CD4-positive, alpha-beta T cell treated with Interleukin-6 at 100 ng/mL for 8 hours (primary cell): ENCODE results near the gene TRPC6.

Experiments
- DNase-seq: peaks from one replicate; pipeline ENCODE4 v3.0.0-alpha.2; 2020; ENCODE audit warnings: mixed read lengths, low spot score

TRPC6 gene

GRCh38 chr11:101583251-101584128 is at the start of gene TRPC6:
Gene TRPC6 (minus strand): TSS chr11:101584007. CDS start chr11:101583503, 504 bp downstream.
- no peak for DNase-seq

- DNase-seq = no peak
Measured at GRCh38 chr11:101620026-101620425, 36.2 kb upstream of the TRPC6 start.

GRCh38 chr11:101618709-101619108 is 34.9 kb upstream of the TRPC6 start:
- DNase-seq = no peak

- no peak for DNase-seq
Measured at GRCh38 chr11:101617735-101618332, 34.0 kb upstream of the TRPC6 start.

- no peak for DNase-seq
Measured at GRCh38 chr11:101612481-101612880, 28.7 kb upstream of the TRPC6 start.

- no peak for DNase-seq
Measured at GRCh38 chr11:101600924-101601323, 17.1 kb upstream of the TRPC6 start.

- DNase-seq = no peak
Measured at GRCh38 chr11:101586965-101587364, 3.2 kb upstream of the TRPC6 start.

GRCh38 chr11:101584655-101585054 is 848 bp upstream of the TRPC6 start:
- no peak for DNase-seq

- no peak for DNase-seq
Measured at GRCh38 chr11:101584129-101584515, 315 bp upstream of the TRPC6 start.

- DNase-seq = no peak
Measured at GRCh38 chr11:101582989-101583250, 887 bp downstream of the TRPC6 start.

- no peak for DNase-seq
Measured at GRCh38 chr11:101582236-101582988, 1.4 kb downstream of the TRPC6 start.

GRCh38 chr11:101577461-101577860 is 6.3 kb downstream of the TRPC6 start:
- no peak for DNase-seq

- DNase-seq = no peak
Measured at GRCh38 chr11:101576456-101576855, 7.4 kb downstream of the TRPC6 start.

- no peak for DNase-seq
Measured at GRCh38 chr11:101574886-101575285, 8.9 kb downstream of the TRPC6 start.

- no peak for DNase-seq
Measured at GRCh38 chr11:101567071-101567470, 16.7 kb downstream of the TRPC6 start.

- no peak for DNase-seq
Measured at GRCh38 chr11:101566626-101567025, 17.2 kb downstream of the TRPC6 start.

GRCh38 chr11:101563166-101563565 is 20.6 kb downstream of the TRPC6 start:
- DNase-seq = no peak

GRCh38 chr11:101555366-101555765 is 28.4 kb downstream of the TRPC6 start:
- DNase-seq = no peak

GRCh38 chr11:101553891-101554292 is 29.9 kb downstream of the TRPC6 start:
- no peak for DNase-seq

GRCh38 chr11:101552888-101553287 is 30.9 kb downstream of the TRPC6 start:
- no peak for DNase-seq

GRCh38 chr11:101528541-101528940 is 55.3 kb downstream of the TRPC6 start:
- DNase-seq = no peak

GRCh38 chr11:101523634-101524260 is 60.1 kb downstream of the TRPC6 start:
- no peak for DNase-seq

GRCh38 chr11:101523193-101523592 is 60.6 kb downstream of the TRPC6 start:
- DNase-seq = no peak
